HPDE6-E6E7 (cell line): ENCODE measurements around the gene CALHM2.
"Not testable (repeated sequence)": the region's sequence is repeated elsewhere in the genome, so short reads cannot be mapped to it uniquely, and the experiment has no call there.

Experiments used
- DNase-seq: peaks from one replicate; pipeline ENCODE4 v3.0.0; 2011; ENCODE audit warnings: missing footprints; ENCODE audit errors: extremely low spot score

The CALHM2 gene

DNA sequence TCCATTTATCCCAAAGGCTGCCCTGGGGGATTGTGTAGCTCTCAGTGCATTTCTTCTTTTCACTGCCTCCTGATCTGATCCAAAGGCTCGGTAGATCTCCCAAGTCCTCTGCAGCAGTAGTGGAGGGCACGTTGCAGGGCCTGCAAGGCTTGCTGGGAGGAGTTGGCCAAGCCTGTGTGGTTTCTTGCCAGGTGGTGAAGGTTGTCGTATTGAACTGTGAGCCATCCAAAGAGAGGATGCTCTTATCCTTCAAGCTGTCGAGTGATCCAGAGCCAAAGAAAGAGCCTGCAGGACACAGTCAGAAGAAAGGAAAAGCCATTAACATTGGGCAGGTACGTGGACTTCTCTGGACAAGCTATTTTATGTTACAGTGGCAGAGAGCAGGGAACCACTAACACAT is 34.6 kb downstream of the CALHM2 start:
- no peak for DNase-seq

DNA sequence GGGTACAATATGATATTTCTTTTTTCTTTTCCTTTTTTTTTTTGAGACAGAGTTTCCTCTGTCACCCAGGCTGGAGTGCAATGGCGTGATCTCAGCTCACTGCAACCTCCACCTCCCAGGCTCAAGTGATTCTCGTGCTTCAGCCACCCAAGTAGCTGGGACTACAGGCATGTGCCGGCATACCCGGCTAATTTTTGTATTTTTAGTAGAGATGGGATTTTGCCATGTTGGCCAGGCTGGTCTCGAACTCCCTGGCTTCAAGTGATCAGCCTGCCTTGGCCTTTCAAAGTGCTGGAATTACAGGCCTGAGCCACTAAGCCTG is 35.1 kb downstream of the CALHM2 start:
- DNase-seq = not testable (repeated sequence)

DNA sequence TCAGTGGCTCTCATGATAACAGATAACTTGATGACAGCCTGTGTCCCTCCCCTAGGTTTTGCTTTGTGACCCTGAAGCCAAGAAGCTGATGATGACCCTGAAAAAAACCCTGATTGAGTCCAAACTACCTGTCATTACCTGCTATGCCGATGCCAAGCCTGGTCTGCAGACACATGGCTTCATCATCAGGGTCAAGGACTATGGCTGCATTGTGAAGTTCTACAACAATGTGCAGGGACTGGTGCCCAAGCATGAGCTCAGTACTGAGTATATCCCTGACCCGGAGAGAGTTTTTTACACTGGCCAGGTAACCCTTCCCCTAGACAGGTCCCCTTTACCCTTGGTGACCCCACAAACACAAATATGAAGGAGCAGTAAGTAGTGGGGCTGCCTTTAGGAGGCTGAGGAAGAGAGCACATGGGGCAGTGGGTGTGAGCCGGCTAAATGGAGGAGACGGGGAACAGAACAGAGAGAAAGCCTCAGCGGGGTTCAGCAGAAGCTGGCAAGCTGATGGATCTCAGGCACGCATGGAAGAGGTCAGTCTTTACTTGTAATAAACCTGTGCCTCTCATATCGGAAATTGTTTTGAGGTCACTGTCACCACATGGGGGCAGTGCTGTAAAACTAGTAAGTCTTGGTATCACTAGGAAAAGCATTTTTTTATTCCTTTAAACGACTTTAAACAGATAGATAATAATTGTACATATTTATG is 35.6 kb downstream of the CALHM2 start:
- no peak for DNase-seq

DNA sequence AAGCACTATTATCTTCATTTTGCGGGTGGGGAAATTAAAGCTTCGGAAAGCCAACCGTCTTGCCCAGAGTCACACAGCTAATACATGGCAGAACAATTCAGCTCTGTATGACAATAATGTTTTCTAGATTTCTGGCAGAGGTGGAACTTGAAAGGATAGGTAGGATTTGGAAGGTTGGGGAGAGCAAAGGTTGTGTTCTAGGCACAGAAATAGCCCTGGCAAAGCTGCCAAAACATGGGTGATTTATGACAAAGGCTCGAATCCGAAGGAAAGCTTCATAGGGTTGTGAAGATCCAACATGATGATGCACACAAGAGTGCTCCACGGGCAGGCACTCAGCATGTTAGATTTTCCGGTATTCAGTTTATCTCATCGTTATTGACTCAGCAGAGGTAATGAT is 36.6 kb downstream of the CALHM2 start:
- no peak for DNase-seq

DNA sequence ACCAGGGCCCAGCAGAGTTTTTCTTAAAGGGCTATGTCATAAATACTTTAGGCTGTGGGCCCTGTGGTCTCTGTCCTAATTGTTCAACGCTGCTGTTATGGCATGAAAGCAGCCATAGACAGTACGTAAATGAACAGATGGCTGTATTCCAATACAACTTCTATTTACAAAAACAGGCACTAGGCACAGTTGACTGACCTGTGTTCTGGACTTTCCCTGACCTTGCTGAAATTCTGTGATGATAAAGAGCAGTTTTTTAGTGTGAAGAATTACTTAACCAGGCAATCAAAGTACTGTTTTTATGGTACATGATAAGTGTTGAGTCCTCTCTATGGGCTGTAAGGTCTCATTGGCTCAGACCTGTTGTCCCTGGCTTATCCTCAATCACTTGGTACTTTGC is 38.6 kb downstream of the CALHM2 start:
- DNase-seq = no peak

DNA sequence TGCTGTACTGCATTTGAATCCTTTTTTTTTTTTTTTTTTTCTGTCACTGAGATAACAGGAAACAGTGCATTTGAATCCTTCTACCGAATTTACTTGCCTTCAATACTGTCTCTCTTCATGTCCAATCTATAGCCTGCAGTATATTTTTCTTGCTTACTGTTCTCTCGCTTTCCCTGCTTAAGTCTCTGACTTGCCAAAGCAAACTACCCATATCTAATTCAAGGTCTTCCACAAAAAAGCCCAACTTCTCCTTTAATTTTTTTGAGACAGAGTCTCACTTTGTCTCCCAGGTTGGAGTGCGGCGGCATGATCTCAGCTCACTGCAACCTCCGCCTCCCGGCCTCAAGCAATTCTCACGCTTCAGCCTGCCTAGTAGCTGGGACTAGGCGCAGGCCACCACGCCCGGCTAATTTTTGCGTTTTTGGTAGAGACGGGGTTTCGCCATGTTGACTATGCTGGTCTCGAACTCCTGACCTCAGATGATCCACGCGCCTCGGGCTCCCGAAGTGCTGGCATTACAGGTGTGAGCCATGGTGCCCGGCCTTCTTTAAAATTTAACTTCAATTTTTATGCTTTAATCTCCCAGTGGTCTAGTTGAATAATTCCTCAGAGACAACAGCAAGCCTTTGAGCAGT is 54.9 kb downstream of the CALHM2 start:
- DNase-seq = no peak

DNA sequence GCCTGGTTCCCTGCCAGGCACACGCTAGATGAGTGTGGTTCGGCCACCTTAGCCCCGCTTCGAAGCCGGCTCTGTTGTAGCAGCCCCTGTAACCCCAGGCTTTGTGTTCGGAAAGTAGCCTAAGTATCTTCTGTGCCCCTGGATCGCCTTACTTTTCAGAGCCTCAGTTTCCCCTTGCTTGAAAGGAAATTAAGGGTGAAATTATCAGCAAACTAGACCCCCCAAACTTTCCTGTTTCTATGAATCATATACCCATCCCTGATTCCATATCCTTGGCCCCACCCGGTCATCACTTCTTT is 55.4 kb downstream of the CALHM2 start:
- DNase-seq = no peak
